Effector memory CD4-positive, alpha-beta T cell (primary cell): Measurements from ENCODE around the gene RAPGEFL1.

Experiments used
- DNase-seq, 3 donors: peaks; one replicate each; pipeline ENCODE4 v3.0.0-alpha.2; 2020
- H3K27ac ChIP-seq: 2 replicates; pipeline ENCODE4 v1.7.0; 2013; ENCODE audit warnings: mild to moderate bottlenecking, low read length, moderate library complexity; ENCODE audit not compliant: insufficient read depth, poor library complexity, severe bottlenecking
- H3K27me3 ChIP-seq: replicated peaks from 2 replicates; pipeline ENCODE4 v1.7.0; 2013; ENCODE audit warnings: mild to moderate bottlenecking, low read length; ENCODE audit not compliant: insufficient read depth, control insufficient read depth, poor library complexity, severe bottlenecking
- H3K36me3 ChIP-seq: 2 replicates; pipeline ENCODE4 v1.7.0; 2013; ENCODE audit warnings: mild to moderate bottlenecking, low read length, moderate library complexity; ENCODE audit not compliant: control insufficient read depth, insufficient read depth
- H3K4me1 ChIP-seq: 2 replicates; pipeline ENCODE4 v1.7.0; 2013; ENCODE audit warnings: low read length, mild to moderate bottlenecking; ENCODE audit not compliant: control insufficient read depth, insufficient read depth, poor library complexity, severe bottlenecking
- H3K4me3 ChIP-seq: 2 replicates; pipeline ENCODE4 v1.7.0; 2013; ENCODE audit warnings: low read length, low read depth, mild to moderate bottlenecking; ENCODE audit not compliant: insufficient read depth, poor library complexity, severe bottlenecking
- H3K9me3 ChIP-seq: 2 replicates; pipeline ENCODE4 v1.7.0; 2013; ENCODE audit warnings: mild to moderate bottlenecking, low read length, moderate library complexity; ENCODE audit not compliant: control insufficient read depth

Gene RAPGEFL1

GRCh38 chr17:40173091-40173777 is 4.0 kb upstream of the RAPGEFL1 start:
- Histone ChIP-seq H3K4me3 (no peak overlapping the region), H3K27ac (no peak overlapping the region), H3K27me3 (no peaks in the 10 kb centered on the region), H3K36me3 (peaks cover 39% of the 10 kb centered on the region), H3K4me1 (peaks cover 12% of the 10 kb centered on the region), H3K9me3 (no peaks in the 10 kb centered on the region)
- DNase-seq: no peak

GRCh38 chr17:40173778-40174135 is 3.5 kb upstream of the RAPGEFL1 start:
- Histone ChIP-seq H3K27ac (no peak overlapping the region), H3K36me3 (peaks cover 38% of the 10 kb centered on the region), H3K4me1 (peaks cover 13% of the 10 kb centered on the region), H3K27me3 (no peaks in the 10 kb centered on the region), H3K9me3 (no peaks in the 10 kb centered on the region), H3K4me3 (no peak overlapping the region)
- DNase-seq: no peak

GRCh38 chr17:40174514-40174913 is 2.8 kb upstream of the RAPGEFL1 start:
- DNase-seq: no peak
- Histone ChIP-seq H3K4me1 (peaks cover 13% of the 10 kb centered on the region), H3K36me3 (peaks cover 30% of the 10 kb centered on the region), H3K4me3 (no peak overlapping the region), H3K27me3 (no peaks in the 10 kb centered on the region), H3K9me3 (no peaks in the 10 kb centered on the region), H3K27ac (no peak overlapping the region)

GRCh38 chr17:40175928-40176753 is 1.1 kb upstream of the RAPGEFL1 start:
- Histone ChIP-seq H3K36me3 (peaks cover 14% of the 10 kb centered on the region), H3K4me3 (no peak overlapping the region), H3K4me1 (peaks cover 13% of the 10 kb centered on the region), H3K27ac (no peak overlapping the region), H3K9me3 (no peaks in the 10 kb centered on the region), H3K27me3 (no peaks in the 10 kb centered on the region)
- DNase-seq: no peak

GRCh38 chr17:40176754-40177110 is 538 bp upstream of the RAPGEFL1 start:
- no peaks in the 10 kb centered on the region for H3K27me3 ChIP-seq
- no peak for DNase-seq
- H3K4me1 ChIP-seq: peaks cover 13% of the 10 kb centered on the region
- H3K4me3 ChIP-seq: no peak overlapping the region
- peaks cover 8% of the 10 kb centered on the region for H3K36me3 ChIP-seq
- no peaks in the 10 kb centered on the region for H3K9me3 ChIP-seq
- H3K27ac ChIP-seq: no peak overlapping the region

GRCh38 chr17:40178021-40178601 is 841 bp downstream of the RAPGEFL1 start:
- Histone ChIP-seq H3K36me3 (no peaks in the 10 kb centered on the region), H3K9me3 (no peaks in the 10 kb centered on the region), H3K27ac (no peak overlapping the region), H3K4me3 (peak overlapping the region; percentile 69), H3K4me1 (peaks cover 13% of the 10 kb centered on the region), H3K27me3 (no peaks in the 10 kb centered on the region)
- no peak for DNase-seq

GRCh38 chr17:40178660-40179059 is 1.4 kb downstream of the RAPGEFL1 start:
- Histone ChIP-seq H3K36me3 (no peaks in the 10 kb centered on the region), H3K27ac (no peak overlapping the region), H3K9me3 (no peaks in the 10 kb centered on the region), H3K4me1 (peaks cover 13% of the 10 kb centered on the region), H3K27me3 (no peaks in the 10 kb centered on the region), H3K4me3 (no peak overlapping the region)
- no peak for DNase-seq

GRCh38 chr17:40179923-40180659 is 2.8 kb downstream of the RAPGEFL1 start:
- no peak overlapping the region for H3K27ac ChIP-seq
- H3K4me1 ChIP-seq: peaks cover 13% of the 10 kb centered on the region
- no peak for DNase-seq
- H3K4me3 ChIP-seq: no peak overlapping the region
- H3K27me3 ChIP-seq: no peaks in the 10 kb centered on the region
- no peaks in the 10 kb centered on the region for H3K9me3 ChIP-seq
- H3K36me3 ChIP-seq: no peaks in the 10 kb centered on the region

GRCh38 chr17:40180694-40181093 is 3.4 kb downstream of the RAPGEFL1 start:
- peaks cover 13% of the 10 kb centered on the region for H3K4me1 ChIP-seq
- H3K27ac ChIP-seq: no peak overlapping the region
- DNase-seq: no peak
- H3K36me3 ChIP-seq: no peaks in the 10 kb centered on the region
- H3K4me3 ChIP-seq: no peak overlapping the region
- no peaks in the 10 kb centered on the region for H3K9me3 ChIP-seq
- H3K27me3 ChIP-seq: no peaks in the 10 kb centered on the region
